GM18526 (cell line): ENCODE data around the gene CDC42BPB.

Experiments
- POLR2A ChIP-seq: IDR thresholded peaks from 3 replicates; pipeline ENCODE4 v1.6.1; 2011; ENCODE audit not compliant: insufficient read length; ENCODE audit errors: extremely low read depth

Gene CDC42BPB

DNA sequence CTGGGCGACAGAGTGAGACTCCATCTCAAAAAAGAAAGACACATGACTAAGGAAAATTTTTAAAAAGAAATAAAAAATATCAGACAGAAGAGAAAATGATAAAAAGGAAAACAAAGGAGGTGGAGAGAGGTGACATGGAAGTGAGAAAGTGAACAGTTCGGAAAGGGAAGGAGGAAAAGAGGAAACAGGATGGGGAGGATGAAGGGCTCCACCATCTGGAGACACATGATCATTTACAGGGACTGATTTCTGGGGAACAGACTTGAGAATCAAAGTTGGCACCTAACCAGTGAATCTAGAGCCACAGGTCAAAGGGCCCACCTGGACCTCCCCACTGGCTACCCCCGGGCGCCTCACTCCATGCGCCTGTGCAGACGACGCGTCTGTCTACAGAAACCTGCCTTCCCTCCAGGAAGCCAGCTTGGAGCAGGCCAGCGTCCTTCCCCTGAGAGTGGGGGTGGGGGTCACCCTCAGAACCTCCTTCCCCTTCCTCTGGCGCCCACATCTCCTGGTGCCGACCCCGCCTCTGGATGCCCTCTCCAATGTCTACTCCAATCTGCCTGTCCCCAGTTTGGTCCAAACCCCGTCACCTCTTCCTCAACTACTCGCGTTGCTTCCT lies 74.4 kb downstream of the CDC42BPB start:
- TF ChIP-seq POLR2A = no peak

DNA sequence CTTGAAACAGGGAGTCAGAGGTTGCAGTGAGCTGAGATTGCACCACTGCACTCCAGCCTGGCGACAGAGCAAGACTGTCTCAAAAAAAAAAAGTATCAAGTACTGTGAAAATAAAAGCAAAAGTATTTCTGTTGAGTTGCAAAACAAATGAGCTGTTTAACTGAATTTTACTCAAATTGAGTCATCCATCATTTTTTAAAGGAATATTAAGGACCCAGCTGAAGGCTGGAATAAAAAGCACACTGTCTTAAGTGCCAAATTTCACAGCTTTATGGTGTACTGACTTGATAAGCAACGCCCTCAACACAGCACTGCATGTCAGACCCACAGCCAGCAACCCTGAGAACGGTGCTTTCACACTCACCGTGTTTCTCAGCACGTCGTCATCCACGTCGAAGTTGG lies 76.9 kb downstream of the CDC42BPB start:
- TF ChIP-seq POLR2A = no peak

DNA sequence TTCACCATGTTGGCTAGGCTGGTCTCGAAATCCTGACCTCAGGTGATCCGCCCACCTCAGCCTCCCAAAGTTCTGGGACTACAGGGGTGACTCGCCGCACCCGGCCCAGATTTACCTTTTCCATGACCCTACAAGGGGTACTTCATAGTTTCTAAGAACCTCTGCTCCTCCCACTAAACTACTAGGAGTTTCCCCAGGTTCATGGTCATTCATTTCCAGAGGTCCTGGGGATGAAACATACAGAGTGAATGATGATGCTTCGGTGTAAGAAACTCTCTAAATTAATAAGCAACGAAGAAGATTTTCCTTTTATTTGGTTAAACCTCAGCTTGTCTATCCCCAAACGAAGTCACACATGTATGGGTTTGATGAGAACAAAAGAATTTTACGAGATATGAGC lies 77.9 kb downstream of the CDC42BPB start:
- no peak for TF ChIP-seq POLR2A

DNA sequence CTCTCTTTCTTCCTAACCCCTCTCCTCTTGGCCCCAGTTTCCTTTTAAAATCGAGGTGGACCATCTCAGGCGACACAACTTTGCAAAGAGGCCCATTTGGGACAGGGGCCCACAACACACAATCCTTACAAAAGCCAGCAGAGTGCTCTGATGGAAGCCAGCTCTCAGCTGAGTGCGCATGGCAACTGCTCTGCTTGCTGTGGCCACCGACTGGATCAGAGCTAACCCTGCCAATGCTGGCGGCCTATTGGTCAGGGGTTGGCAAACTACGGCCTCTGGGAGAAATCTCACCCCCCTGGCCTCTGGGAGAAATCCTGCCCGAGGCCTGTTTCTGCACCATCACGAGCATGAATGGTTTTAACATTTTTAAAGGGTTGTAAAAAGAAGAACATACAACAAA lies 79.9 kb downstream of the CDC42BPB start:
- no peak for TF ChIP-seq POLR2A

DNA sequence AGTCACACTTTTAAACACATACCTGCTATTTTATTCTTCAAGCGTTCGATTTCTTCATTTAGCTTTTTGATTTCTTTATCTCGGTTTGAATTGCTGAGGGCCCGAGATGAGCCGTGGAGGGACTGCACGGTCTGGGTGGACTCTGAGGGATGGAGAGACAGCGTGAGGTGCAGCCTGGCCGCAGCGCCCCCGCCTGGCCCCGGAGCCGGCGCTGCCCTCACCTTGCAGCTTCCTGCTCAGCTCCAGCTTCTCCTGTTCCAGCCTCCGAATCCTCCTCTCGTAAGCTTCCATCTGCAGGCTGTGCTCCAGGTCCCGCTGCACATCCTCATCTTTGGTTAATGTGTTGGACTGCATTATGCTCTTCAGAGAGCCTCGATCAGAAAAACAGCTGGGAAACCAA lies 81.7 kb downstream of the CDC42BPB start:
- no peak for TF ChIP-seq POLR2A

DNA sequence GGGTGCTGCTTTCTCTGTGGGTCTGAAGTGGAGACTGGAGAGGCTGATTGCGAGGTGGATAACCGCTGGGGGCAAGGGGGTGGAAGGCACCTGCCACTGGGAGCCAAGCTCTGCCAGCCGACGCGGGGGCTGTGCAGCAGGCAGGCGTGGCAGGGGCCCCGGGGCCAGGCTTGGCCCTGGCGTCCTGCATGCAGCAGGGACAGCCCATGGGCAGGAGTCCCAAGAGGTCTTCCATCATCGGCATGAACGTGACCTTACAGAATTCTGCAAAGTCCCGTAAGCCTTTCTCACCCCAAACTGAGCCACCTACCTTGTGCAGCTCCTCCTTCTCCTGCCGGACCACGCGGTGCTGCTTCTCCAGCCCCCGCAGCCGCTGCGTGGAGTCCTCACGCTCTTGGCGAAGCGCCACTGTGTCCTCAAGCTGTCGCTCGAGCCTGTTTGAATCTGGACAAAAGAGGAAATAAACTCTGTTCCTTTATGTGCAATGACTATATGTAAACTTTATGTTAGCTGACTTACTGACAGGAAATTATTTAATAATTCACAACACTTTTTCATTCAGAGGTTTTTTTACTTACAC lies 83.6 kb downstream of the CDC42BPB start:
- no peak for TF ChIP-seq POLR2A

DNA sequence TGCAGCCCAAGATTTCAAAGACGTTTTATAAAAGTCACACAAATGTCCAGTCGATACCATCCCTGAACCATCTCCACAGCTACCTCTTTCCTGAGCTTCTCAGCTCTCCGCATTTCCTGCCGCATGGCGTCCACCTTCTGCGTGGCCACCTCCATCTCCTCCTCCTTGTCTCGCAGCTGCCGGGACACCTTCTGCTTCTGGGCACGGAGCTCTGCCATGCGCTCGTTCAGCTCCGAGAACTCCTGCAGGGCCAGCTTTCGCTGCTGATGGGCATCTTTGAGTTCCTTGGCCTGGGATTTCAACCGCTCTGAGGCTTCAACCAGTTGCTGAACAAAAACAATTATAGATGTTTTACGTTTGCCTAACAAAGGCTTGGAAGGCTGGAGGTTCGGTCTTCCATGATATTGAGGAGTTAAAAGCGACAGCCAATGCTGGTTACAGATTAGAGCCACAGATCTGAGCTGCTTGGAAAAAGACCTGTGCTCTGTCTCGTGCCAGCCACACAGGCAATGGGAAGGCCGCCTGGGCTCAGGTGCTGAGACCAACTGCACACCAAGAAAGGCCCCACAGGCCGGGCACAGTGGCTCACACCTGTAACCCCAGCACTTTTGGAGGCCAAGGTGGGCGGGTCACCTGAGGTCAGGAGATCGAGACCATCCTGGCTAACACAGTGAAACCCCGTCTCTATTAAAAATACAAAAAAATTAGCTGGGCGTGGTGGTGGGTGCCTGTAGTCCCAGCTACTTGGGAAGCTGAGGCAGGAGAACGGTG lies 85.3 kb downstream of the CDC42BPB start:
- TF ChIP-seq POLR2A = no peak

DNA sequence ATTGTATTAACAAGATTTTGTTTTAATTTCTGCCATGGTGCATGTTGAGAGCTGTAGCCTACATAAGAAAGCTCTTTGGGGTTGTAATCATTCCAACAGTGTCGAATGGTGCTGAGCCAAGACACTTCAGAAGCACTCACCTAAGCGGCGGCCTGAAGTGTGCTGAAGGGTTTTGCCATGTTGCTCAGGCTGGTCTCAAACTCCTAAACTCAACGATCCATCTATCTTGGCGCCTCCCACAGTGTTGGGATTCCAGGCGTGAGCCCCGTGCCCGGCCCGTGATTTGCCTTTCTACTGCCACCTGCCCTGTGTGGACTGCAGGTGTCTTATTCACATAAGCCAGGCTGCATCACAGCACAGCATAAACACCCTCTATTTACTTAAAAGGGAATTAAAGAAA lies 86.0 kb downstream of the CDC42BPB start:
- no peak for TF ChIP-seq POLR2A

DNA sequence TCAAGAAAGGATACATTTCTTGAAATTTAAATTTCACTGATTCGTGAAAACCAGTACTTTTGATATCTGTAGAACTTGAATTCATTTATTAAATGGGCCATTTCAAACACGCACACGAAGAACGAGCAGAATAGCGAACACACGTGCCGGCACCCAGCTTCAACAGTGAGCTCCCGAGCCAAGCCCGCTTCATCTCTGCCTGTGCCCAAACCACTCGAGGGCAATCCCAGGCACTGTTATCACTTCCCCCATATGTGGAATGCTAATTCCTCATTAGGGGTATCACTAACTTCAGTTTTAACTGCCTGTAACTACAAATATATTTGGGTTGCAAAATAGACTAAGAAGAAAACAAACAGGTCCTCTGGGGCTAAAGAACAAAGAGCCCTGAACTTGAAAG lies 86.9 kb downstream of the CDC42BPB start:
- no peak for TF ChIP-seq POLR2A

DNA sequence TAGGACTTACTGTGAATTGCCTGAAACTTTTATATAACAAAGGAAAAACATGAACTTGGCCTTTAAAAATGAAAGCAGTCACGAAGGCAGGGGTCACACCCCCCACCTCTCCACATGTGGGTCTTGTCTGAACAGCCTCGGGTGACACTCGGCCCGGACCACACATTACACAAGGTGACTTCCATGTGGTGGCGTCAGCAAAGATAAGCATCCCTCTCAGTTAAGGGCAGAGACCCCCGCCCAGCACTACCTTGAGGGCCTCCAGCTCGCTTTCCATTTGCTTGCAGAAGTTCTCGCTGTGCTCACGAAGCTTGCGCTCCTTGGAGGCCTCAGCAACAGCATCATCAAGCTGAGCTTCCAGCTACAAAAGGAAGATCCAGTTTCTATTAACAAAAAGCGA lies 87.4 kb downstream of the CDC42BPB start:
- no peak for TF ChIP-seq POLR2A

DNA sequence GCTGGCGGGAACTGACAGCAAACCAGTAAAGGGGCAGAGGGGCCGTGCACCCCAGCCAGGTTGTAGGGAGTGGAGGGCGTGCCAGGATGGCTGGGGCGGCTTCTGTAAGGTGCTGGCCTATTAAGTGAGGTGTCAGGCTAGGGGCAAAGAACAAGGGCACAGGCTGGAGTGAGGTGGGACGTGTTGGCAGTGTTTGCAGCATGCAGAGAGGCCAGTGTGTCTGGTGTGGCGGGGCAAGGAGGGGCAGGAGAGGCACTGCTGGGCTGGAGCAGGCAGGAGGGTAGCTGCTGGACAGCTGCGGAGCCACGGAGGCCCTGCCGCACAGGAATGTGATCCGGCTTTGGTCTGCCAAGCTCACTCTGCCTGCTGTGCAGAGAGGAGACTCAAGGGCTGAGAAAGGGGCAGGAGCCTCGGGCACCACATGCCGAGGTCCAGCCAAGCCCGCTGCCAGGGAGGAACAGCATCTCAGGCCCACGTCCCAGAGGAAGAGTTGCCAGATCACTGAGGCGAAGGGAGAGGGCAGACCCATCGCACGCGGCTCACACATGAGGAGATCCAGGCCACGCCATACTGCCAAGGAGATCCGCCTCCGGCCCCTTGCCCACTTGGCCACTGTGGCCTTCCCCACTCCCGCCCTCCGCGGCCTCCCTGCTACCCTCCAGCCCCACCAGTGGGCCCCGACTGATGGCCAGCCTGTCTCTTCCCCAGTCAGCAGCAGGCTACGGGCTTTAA lies 88.1 kb downstream of the CDC42BPB start:
- no peak for TF ChIP-seq POLR2A

DNA sequence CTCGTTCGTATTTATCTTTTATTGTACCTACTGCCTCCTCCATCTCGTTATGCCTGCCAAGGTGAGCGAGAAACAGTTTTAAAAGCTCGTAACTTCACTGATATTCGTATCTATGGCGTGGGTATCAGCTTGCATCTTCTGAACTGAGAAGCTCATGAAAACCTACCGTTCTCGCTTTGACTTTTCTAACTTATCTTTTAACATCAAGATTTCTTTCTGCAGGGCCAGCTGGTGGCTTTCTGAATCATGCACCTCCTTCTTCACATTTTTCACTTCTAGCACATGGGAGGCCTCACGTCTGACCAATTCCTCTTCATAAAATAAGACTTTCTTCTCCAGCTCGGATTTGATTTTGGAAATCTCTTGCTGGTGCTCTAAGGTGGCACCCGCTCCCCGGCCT lies 89.0 kb downstream of the CDC42BPB start:
- TF ChIP-seq POLR2A = no peak

DNA sequence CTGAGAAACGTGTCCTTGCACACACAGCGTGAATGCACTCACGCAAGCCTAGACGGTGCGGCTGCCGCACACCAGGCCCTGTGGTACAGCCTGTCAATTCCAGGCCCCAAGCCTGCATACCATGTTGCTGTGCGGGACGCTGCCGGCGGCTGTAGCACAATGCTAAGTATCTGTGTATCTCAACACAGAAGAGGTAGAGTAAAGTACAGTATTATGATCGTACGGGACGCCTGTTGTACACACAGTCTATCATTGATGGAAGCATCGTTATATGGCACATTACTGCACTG lies 89.9 kb downstream of the CDC42BPB start:
- TF ChIP-seq POLR2A = no peak

DNA sequence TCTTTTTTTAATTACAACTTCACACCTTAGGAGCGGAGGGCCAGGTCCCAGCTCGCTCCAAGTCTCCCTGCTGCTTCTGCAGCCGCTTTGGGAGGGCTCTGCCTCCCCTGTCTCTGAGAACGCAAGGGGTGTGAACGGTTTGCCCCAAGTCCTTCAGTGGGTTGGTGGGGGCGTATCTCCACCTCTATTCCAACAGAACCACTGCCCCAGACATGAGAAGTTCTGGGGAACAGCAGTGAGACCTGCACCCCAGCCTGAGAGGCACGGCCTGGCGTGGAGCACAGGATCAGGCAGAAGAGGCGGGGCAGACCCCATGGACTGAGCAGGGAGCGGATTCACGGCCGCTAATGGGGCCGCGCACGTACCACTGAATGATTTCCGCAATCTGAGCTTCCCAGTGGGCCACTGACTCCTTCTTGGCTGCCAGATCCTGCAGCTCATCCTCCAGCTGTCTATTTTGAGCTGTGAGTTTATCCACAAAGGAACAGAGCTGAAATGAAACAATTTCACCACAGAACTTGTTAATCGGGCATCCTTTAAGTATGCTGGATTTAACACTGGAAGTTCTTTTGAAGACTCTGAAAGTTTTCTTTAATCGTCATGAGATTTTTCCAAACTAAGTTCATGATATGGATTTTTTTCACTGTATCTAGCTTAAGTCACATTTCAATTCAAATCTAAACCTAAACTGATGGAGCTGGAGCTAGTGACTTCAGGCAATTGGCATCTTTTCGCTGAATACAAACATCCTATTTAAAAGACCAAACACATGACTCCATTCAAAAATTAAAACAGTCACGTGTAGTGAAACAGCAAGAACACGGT lies 90.5 kb downstream of the CDC42BPB start:
- TF ChIP-seq POLR2A = no peak

DNA sequence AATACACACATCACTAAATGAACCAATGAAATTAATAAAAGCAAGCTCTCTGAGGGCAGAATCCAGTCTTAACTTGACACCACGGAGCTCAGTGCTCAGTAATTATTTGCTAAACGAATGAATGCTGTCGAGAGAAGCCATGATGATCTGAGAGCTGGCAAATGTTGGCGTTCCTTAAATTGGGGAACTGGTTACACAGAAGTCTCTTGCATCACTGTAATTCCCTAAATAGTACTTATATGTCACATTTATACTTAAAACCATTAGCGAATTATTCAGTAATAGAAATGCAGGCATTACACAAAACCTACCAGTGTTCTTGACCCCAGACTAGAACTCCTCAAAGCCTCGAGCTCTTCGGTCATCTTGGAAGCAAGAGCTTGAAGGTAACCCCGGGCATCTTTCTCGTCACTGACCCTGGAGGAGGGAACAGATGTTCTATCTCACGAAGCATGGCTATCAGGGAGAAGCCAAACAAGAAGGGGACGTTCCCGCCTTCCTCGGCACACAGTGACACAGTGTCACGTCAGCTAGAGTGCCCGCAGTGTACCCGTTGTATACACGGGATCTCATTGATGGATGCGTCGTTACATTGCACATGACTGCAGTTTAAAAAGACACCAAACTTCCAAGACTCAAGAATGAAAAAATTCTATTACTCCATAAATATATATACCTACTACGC lies 91.2 kb downstream of the CDC42BPB start:
- no peak for TF ChIP-seq POLR2A
